GM12878 (cell line): ENCODE data around the gene ZNF701. TPM values are rescaled to one million over a fixed set of nuclear protein-coding genes. Genes with fewer than 3 reads are reported as not detected.

Experiments used
- ATAC-seq: fragments of 200-7000 bp; cut with Tn5 transposase; 3 replicates; pipeline ENCODE4 v1.9.1; 2020; ENCODE audit warnings: mild to moderate bottlenecking, moderate library complexity
- BruUV-seq: library from RNA; stranded (reverse); fragments of 400-500 nt; replicated peaks from 2 replicates; lab custom pipeline; 2021; lab: Mats Ljungman, UMichigan
- CTCF ChIA-PET: fragments of 300-600 bp; sonication (Branson Sonifier 250); formaldehyde crosslinking; extraction: SDS; loops from one replicate; lab custom pipeline; 2021; ENCODE audit warnings: inconsistent platforms; lab: Yijun Ruan, JAX
- POLR2A ChIA-PET: fragments of 350-600 bp; formaldehyde crosslinking; extraction: SDS; loops from one replicate; lab custom pipeline; 2021; ENCODE audit warnings: inconsistent platforms; lab: Charles Lee
- RAD21 ChIA-PET: fragments of 300-600 bp; sonication (Branson Sonifier 250); formaldehyde crosslinking; loops from one replicate; lab custom pipeline; 2023; ENCODE audit warnings: antibody characterized with exemption; ENCODE audit not compliant: unreplicated experiment; lab: Charles Lee
- SMC1A ChIA-PET: fragments of 300-600 bp; sonication (Branson Sonifier 250); formaldehyde crosslinking; loops from one replicate; lab custom pipeline; 2023; ENCODE audit not compliant: unreplicated experiment, uncharacterized antibody; lab: Charles Lee
- DNase-seq: peaks from one replicate; pipeline ENCODE4 v3.0.0-alpha.2; 2011; ENCODE audit warnings: low read depth, low spot score
- FAIRE-seq: peaks from 3 replicates; lab custom pipeline; 2011; peaks lifted over from hg19 to GRCh38; lab: Jason Lieb, UNC
- H2AFZ ChIP-seq: 2 replicates; pipeline ENCODE4 v1.6.0; 2011; ENCODE audit warnings: low read depth, low read length, control low read depth; ENCODE audit not compliant: control insufficient read depth
- H3K27ac ChIP-seq: 2 replicates; pipeline ENCODE4 v1.5.1; 2011; ENCODE audit warnings: control low read depth; ENCODE audit not compliant: control insufficient read depth, insufficient read depth
- H3K27me3 ChIP-seq, 2 experiments: replicated peaks in 1 of 2; 2 replicates each; pipeline versions ENCODE4 v1.6.0 to v1.6.1; 2011; ENCODE audit warnings: low read length in 1 of 2; ENCODE audit not compliant: control insufficient read depth in 2 of 2, insufficient read depth in 2 of 2
- H3K36me3 ChIP-seq, 2 experiments: 2 replicates each; pipeline ENCODE4 v1.5.1; 2011; ENCODE audit warnings: low read length in 1 of 2; ENCODE audit not compliant: control insufficient read depth in 2 of 2, insufficient read depth in 2 of 2
- H3K4me1 ChIP-seq: 2 replicates; pipeline ENCODE4 v1.6.1; 2011; ENCODE audit warnings: mild to moderate bottlenecking, low read length, moderate library complexity, mixed read lengths; ENCODE audit not compliant: control insufficient read depth, insufficient read depth
- H3K4me2 ChIP-seq: 2 replicates; pipeline ENCODE4 v1.6.0; 2011; ENCODE audit warnings: control low read depth; ENCODE audit not compliant: control insufficient read depth, insufficient read depth
- H3K4me3 ChIP-seq: fragments of 200-600 bp; sonication (generic); 2 replicates; pipeline ENCODE4 v1.5.1; 2016
- H3K79me2 ChIP-seq: 2 replicates; pipeline ENCODE4 v1.6.0; 2011; ENCODE audit warnings: low read length; ENCODE audit not compliant: control insufficient read depth, insufficient read depth
- H3K9ac ChIP-seq: 2 replicates; pipeline ENCODE4 v1.8.0; 2011; ENCODE audit warnings: low read length, control low read depth, mixed read lengths; ENCODE audit not compliant: control insufficient read depth, insufficient read depth
- H3K9me3 ChIP-seq: replicated peaks from 3 replicates; pipeline ENCODE4 v1.5.1; 2011; ENCODE audit warnings: mild to moderate bottlenecking, low read length; ENCODE audit not compliant: control insufficient read depth, insufficient read depth
- H4K20me1 ChIP-seq: 2 replicates; pipeline ENCODE4 v1.6.0; 2011; ENCODE audit not compliant: control insufficient read depth, insufficient read depth
- DPF2 ChIP-seq: fragments of 450-650 bp; IDR thresholded peaks from 2 replicates; pipeline ENCODE4 v1.6.1; 2017; ENCODE audit warnings: mild to moderate bottlenecking
- ETV6 ChIP-seq, 2 experiments: fragments of 450-650 bp in 1 of 2; IDR thresholded peaks in 1 of 2; conservative IDR thresholded peaks in 1 of 2; 2 replicates each; pipeline ENCODE4 v1.6.1; 2014; ENCODE audit warnings: antibody characterized with exemption in 1 of 2, borderline replicate concordance in 1 of 2, low read depth in 1 of 2, mild to moderate bottlenecking in 1 of 2, moderate library complexity in 1 of 2
- EZH2 ChIP-seq: IDR thresholded peaks from 2 replicates; pipeline ENCODE4 v1.6.1; 2012; ENCODE audit warnings: low read depth, mild to moderate bottlenecking, control low read depth, inconsistent platforms, low read length, borderline replicate concordance; ENCODE audit not compliant: control insufficient read depth
- FOXK2 ChIP-seq: fragments of 450-650 bp; IDR thresholded peaks from 2 replicates; pipeline ENCODE4 v1.6.1; 2017; ENCODE audit warnings: mild to moderate bottlenecking, moderate library complexity
- HDGF ChIP-seq: fragments of 450-650 bp; IDR thresholded peaks from 2 replicates; pipeline ENCODE4 v1.6.1; 2016; ENCODE audit warnings: antibody characterized with exemption
- SP1 ChIP-seq: IDR thresholded peaks from one replicate; pipeline ENCODE4 v1.6.1; 2011; ENCODE audit warnings: low read depth, low read length
- SREBF2 ChIP-seq: IDR thresholded peaks from 2 replicates; pipeline ENCODE4 v1.6.1; 2012; ENCODE audit warnings: mild to moderate bottlenecking, low read length
- TARDBP ChIP-seq: IDR thresholded peaks from 2 replicates; pipeline ENCODE4 v1.6.1; 2016; ENCODE audit warnings: borderline replicate concordance
- ZNF24 ChIP-seq: fragments of 450-650 bp; IDR thresholded peaks from 2 replicates; pipeline ENCODE4 v1.6.1; 2017; ENCODE audit warnings: antibody characterized with exemption, mild to moderate bottlenecking
- whole genome bisulfite sequencing: methylation state at CpG from one replicate; pipeline ENCODE4 v1.1.6; 2016; ENCODE audit warnings: low lambda C conversion rate; ENCODE audit not compliant: insufficient replicate concordance, insufficient coverage; ENCODE audit errors: missing lambda C conversion rate; 5-methylcytosine and 5-hydroxymethylcytosine counted together
- in situ Hi-C: fragments of 300-500 bp; cut with MboI; formaldehyde crosslinking; loops from 9 replicates; pipeline ENCODE4 v1.14.3; 2018; ENCODE audit warnings: mixed read lengths
- intact Hi-C: fragments of 100-400 bp; cut with micrococcal nuclease; formaldehyde crosslinking; loops from one replicate; pipeline ENCODE4 v1.14.2; 2022; ENCODE audit not compliant: unreplicated experiment
- polyA plus RNA-seq, 11 experiments: library from polyadenylated mRNA; depleted of rRNA in 4 of 11; unstranded in 6 of 11; stranded (reverse) in 5 of 11; fragments of >200 nt; fragmentation: Nextera tagmentation in 4 of 11; fragmentation: Illumina TruSeq in 1 of 11; extraction: Ambion mirVana in 4 of 11; extraction: Trizol in 1 of 11; gene quantifications; 1 replicate in 1 of 11; 2 replicates in 10 of 11; pipeline versions ENCODE4 v1.2.1 to v1.2.3, GENCODE V29; 2011 to 2016; ENCODE audit warnings: inconsistent platforms in 2 of 11, missing spikeins in 2 of 11, low read depth in 1 of 11
- total RNA-seq, 4 experiments: library from RNA; depleted of rRNA in 3 of 4; stranded (reverse); fragments of >200 nt in 3 of 4; fragmentation: Illumina TruSeq in 1 of 4; extraction: Trizol in 1 of 4; gene quantifications; 2 replicates each; pipeline versions ENCODE4 v1.2.1 to v1.2.3, GENCODE V29; 2013 to 2021
- TF ChIP-seq, protein P1 (sequence below): fragments of 450-650 bp; IDR thresholded peaks from 2 replicates; pipeline ENCODE4 v1.6.1; 2017; ENCODE audit warnings: antibody characterized with exemption, mild to moderate bottlenecking, moderate library complexity
- TF ChIP-seq, protein P2 (sequence below): IDR thresholded peaks from 2 replicates; pipeline ENCODE4 v1.6.1; 2011; ENCODE audit warnings: borderline replicate concordance, low read depth, mild to moderate bottlenecking, moderate library complexity, mixed read lengths, low read length; ENCODE audit not compliant: insufficient read depth; ENCODE audit errors: extremely low read length

Gene ZNF701
- total and polyA plus RNA-seq, 10 of the 15 experiments (the other 5 are each of a cell fraction or from before 2014, with no cell fraction given): 3.1 to 18.1 (median 8.0) TPM

GRCh38 chr19:52600639-52601024 is 30.5 kb downstream of the ZNF701 start:
- Histone ChIP-seq H3K27me3 (no peaks in the 10 kb centered on the region), H4K20me1 (no peaks in the 10 kb centered on the region), H3K4me3 (peak overlapping the region; percentile 64), H3K79me2 (no peaks in the 10 kb centered on the region), H3K4me1 (no peaks in the 10 kb centered on the region), H2AFZ (peak overlapping the region; percentile 74), H3K36me3 (no peaks in the 10 kb centered on the region), H3K4me2 (peak overlapping the region; percentile 65), H3K9me3 (peaks cover 11% of the 10 kb centered on the region), H3K27ac (no peak overlapping the region), H3K9ac (peak overlapping the region; percentile 31; the same call in 1 of the 2 replicates)
- ChIA-PET SMC1A (no interaction called here), RAD21 (interaction anchor here (1.9 kb wide), 1 partner anchor 91 kb away, joined by 10 read pairs; no protein-coding TSS in a partner anchor), CTCF (no interaction called here), POLR2A (interaction anchor here (0.7 kb wide), 1 partner anchor 326 kb away, joined by 4 read pairs; no protein-coding TSS in a partner anchor)
- peak; percentile 50 for ATAC-seq
- in situ Hi-C loops: no loop called here
- TF ChIP-seq DPF2 (0 out of 2 replicates have a peak, but pooled peaks have one; percentile 10), SP1 (no peak)
- no peak for DNase-seq
- BruUV-seq: no TSS peak
- no peak for FAIRE-seq
- 3% methylated on average over 15 of the region's 15 CpGs for WGBS
- intact Hi-C loops: loop anchor here (5.0 kb wide), 1 partner anchor 92 kb away; no protein-coding TSS in a partner anchor

- BruUV-seq: TSS peak; percentile 58
- H3K27me3 ChIP-seq: no peaks in the 10 kb centered on the region
- H2AFZ ChIP-seq: peak overlapping the region; percentile 74
- H3K4me1 ChIP-seq: no peaks in the 10 kb centered on the region
- no peaks in the 10 kb centered on the region for H3K36me3 ChIP-seq
- ChIA-PET POLR2A (interaction anchor here (0.7 to 1.2 kb wide), 2 partner anchors 90 to 326 kb away, joined by 4 read pairs; no protein-coding TSS in a partner anchor), SMC1A (interaction anchor here (0.6 to 1.1 kb wide), 3 partner anchors 73 to 337 kb away, joined by 3 to 5 read pairs (median 3); no protein-coding TSS in a partner anchor), CTCF (interaction anchor here (0.6 to 1.6 kb wide), 7 partner anchors 32 to 461 kb away, joined by 3 to 4 read pairs (median 3); partner anchors contain the start of genes ZNF610, ZNF616 and ZNF83), RAD21 (interaction anchor here (1.9 kb wide), 1 partner anchor 91 kb away, joined by 10 read pairs; no protein-coding TSS in a partner anchor)
- H3K27ac ChIP-seq: peak overlapping the region; percentile 16
- H3K9ac ChIP-seq: peak overlapping the region; percentile 66
- no peaks in the 10 kb centered on the region for H4K20me1 ChIP-seq
- in situ Hi-C loops: no loop called here
- peaks cover 12% of the 10 kb centered on the region for H3K9me3 ChIP-seq
- no peaks in the 10 kb centered on the region for H3K79me2 ChIP-seq
- intact Hi-C loops: loop anchor here (5.0 kb wide), 1 partner anchor 91 kb away; no protein-coding TSS in a partner anchor
- FAIRE-seq: no peak
- peak; percentile 99 for ATAC-seq
- peak overlapping the region; percentile 98 for H3K4me2 ChIP-seq
- peak overlapping the region; percentile 64 for H3K4me3 ChIP-seq
- DNase-seq: peak; percentile 60
- whole genome bisulfite sequencing: under 1% methylated on average over 39 of the region's 62 CpGs
- TF ChIP-seq ZNF24 (no peak), SREBF2 (no peak), HDGF (no peak), EZH2 (no peak), TARDBP (no peak), ETV6 (conservative IDR thresholded peaks at IDR 0.05 in 1 of 2, IDR thresholded peaks at IDR 0.05 in 1 of 2; ENCODE audit: borderline replicate concordance in 1 of 2, low read depth in 1 of 2) (no peak), FOXK2 (no peak)
- TF ChIP-seq, protein P1, sequence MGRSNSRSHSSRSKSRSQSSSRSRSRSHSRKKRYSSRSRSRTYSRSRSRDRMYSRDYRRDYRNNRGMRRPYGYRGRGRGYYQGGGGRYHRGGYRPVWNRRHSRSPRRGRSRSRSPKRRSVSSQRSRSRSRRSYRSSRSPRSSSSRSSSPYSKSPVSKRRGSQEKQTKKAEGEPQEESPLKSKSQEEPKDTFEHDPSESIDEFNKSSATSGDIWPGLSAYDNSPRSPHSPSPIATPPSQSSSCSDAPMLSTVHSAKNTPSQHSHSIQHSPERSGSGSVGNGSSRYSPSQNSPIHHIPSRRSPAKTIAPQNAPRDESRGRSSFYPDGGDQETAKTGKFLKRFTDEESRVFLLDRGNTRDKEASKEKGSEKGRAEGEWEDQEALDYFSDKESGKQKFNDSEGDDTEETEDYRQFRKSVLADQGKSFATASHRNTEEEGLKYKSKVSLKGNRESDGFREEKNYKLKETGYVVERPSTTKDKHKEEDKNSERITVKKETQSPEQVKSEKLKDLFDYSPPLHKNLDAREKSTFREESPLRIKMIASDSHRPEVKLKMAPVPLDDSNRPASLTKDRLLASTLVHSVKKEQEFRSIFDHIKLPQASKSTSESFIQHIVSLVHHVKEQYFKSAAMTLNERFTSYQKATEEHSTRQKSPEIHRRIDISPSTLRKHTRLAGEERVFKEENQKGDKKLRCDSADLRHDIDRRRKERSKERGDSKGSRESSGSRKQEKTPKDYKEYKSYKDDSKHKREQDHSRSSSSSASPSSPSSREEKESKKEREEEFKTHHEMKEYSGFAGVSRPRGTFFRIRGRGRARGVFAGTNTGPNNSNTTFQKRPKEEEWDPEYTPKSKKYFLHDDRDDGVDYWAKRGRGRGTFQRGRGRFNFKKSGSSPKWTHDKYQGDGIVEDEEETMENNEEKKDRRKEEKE: no peak
- TF ChIP-seq, protein P2, sequence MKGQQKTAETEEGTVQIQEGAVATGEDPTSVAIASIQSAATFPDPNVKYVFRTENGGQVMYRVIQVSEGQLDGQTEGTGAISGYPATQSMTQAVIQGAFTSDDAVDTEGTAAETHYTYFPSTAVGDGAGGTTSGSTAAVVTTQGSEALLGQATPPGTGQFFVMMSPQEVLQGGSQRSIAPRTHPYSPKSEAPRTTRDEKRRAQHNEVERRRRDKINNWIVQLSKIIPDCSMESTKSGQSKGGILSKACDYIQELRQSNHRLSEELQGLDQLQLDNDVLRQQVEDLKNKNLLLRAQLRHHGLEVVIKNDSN: no peak
Measured at GRCh38 chr19:52601025-52601973, 31.2 kb downstream of the ZNF701 start.
